Subcutaneous adipose tissue (tissue), 4 donors: ENCODE data around the gene PNPLA8. TPM values are rescaled to one million over a fixed set of nuclear protein-coding genes. Genes with fewer than 3 reads are reported as not detected.

Source experiments
- CTCF ChIP-seq: fragments of 450-650 bp; IDR thresholded peaks from one replicate; pipeline ENCODE4 v1.5.1; 2016; ENCODE audit warnings: low read depth, mild to moderate bottlenecking, control low read depth, antibody characterized with exemption, moderate library complexity
- total RNA-seq, 4 donors: library from RNA; depleted of rRNA; stranded (reverse); fragments of >200 nt; gene quantifications; one replicate each; pipeline ENCODE4 v1.1.0, GENCODE V29; 2016

The PNPLA8 gene
- total RNA-seq, 4 donors from 2014 or later: 43.2 to 83.6 (median 51.7) TPM

DNA sequence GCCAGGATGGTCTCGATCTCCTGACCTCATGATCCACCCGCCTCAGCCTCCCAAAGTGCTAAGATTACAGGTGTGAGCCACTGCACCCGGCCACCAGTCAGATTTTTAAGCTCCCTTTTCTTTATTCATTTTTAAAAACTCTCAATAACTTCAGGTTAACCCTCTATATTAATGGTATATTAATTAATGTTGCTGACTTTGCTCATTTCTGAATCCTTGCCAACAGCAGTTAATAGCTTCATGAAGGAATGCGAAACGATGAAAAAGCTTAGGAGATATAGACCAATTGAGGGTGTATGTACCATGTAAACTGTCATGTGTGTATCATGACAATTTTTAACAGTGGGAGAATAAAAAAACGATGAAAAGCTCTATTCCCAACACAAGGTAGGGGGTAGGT lies 27.5 kb downstream of the PNPLA8 start:
- no peak for TF ChIP-seq CTCF

DNA sequence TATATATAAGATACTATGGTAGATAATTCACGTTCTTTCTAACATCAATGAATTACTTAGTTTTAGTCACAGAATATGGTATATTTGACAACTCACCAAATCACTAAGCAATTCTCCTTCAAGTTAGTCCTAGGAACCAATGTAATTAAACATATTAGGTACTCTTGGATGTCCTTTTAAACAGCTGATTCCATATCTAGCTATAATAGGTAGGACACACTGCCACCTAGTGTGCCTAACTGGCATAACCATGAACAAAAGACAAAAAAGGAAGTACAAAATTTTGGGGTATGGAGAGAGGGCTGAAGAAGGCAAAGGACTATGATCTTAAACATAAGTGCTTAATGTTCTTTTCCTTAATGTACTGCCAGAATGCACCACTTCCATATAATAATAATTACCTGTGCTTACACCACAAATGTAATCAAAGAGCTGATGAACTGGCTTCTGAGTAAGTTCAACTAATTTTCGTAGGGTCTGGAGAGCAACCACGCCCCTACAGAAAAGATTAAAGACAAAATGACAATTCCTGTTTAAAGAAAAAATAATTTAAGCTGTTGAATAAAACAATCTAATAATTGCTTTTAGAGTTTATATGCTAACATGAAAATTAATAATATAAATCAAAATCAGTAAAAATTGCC lies 28.7 kb downstream of the PNPLA8 start:
- no peak for TF ChIP-seq CTCF

DNA sequence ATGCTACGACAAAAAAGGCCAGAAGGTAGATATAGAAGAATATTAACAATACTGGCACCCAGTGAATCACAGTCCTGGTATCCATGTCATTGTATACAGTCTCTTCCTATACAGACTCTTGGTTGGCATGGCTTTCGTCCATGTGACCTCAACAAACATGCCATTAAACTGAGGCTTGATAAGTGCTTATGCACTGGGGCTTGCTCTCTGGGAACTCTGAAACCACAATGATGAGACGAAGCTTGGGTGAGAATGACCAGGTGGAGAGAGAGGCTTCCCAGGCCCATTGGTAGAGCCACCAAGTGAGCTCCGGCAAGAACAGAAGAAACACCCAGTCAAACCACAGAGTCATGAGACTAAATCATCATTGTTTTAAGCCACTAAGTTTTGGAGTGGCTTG lies 33.2 kb downstream of the PNPLA8 start:
- TF ChIP-seq CTCF: no peak

DNA sequence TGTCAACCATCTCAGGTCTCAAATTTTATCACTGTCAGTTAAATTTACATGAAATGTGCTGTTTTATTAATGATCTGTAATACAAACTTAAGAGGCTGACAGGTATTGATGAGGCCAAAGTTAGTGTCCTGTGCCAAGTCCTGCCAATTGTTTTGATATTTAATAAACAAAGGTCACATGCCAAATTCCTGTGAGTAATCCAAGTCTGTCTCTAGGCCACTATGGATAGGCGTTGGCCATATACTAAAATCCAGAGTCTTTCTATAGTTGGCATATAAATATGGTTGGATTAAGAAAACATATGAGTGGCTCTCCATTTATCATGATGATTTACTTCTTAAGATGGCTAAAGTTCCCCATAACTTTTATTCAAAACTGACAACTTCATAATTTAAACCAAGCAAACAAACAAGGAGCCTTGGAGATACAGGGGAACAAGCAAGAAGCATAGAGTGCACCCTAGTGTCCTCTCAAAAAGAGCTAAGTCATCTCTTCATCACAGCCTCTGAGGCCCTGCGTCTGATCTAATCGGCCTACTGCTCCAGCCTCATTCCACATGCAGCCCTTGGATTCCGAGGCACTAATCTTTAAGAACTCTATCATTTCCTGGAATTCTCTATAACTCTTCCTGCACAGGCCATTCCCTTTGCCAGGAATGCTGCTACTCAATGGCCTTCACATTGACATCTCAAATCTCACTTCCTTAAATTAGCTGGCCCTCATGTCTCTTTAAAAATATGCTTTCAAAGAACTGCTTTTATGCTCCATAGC lies 37.0 kb downstream of the PNPLA8 start:
- TF ChIP-seq CTCF: no peak

GRCh38 chr7:108487646-108488045 lies 38.3 kb downstream of the PNPLA8 start:
- TF ChIP-seq CTCF: no peak

GRCh38 chr7:108486291-108486966 lies 39.5 kb downstream of the PNPLA8 start:
- TF ChIP-seq CTCF: no peak

- TF ChIP-seq CTCF: no peak
Observed at GRCh38 chr7:108484137-108484536, 41.8 kb downstream of the PNPLA8 start.
